ENCODE measurements around the gene LAMC2. TPM values are rescaled to one million over a fixed set of nuclear protein-coding genes. Genes with fewer than 3 reads are reported as not detected.
"Not testable (repeated sequence)": the region's sequence is repeated elsewhere in the genome, so short reads cannot be mapped to it uniquely, and the experiment has no call there.

Gene LAMC2
- total and polyA plus RNA-seq, 2 experiments from 2014 or later, result 0.42 to 0.43 TPM

- Histone ChIP-seq H3K27me3 (no peaks in the 10 kb centered on the region), H3K9me3 (ENCODE audit: low read depth) (no peaks in the 10 kb centered on the region), H3K4me1 (ENCODE audit: low read depth) (peaks cover 3% of the 10 kb centered on the region), H3K27ac (no peak overlapping the region), H3K36me3 (no peaks in the 10 kb centered on the region), H3K4me3 (no peak overlapping the region)
- no peak for DNase-seq (ENCODE audit: low read depth in 1 of 2, low spot score in 1 of 2)
- TF ChIP-seq CTCF (IDR thresholded peaks at IDR 0.05; ENCODE audit: low read depth, low read length), result no peak
Observed at GRCh38 chr1:183149273-183149672, 36.8 kb upstream of the LAMC2 start.

GRCh38 chr1:183150032-183150431, 36.0 kb upstream of the LAMC2 start:
- DNase-seq (ENCODE audit: low read depth in 1 of 2, low spot score in 1 of 2); H3K9me3 ChIP-seq (ENCODE audit: low read depth); H3K27me3 ChIP-seq; H3K4me3 ChIP-seq; H3K4me1 ChIP-seq (ENCODE audit: low read depth); H3K27ac ChIP-seq; H3K36me3 ChIP-seq: not testable (repeated sequence)

GRCh38 chr1:183150445-183150844, 35.6 kb upstream of the LAMC2 start:
- Histone ChIP-seq H3K27me3 (no peaks in the 10 kb centered on the region), H3K36me3 (no peaks in the 10 kb centered on the region), H3K4me3 (no peak overlapping the region), H3K4me1 (ENCODE audit: low read depth) (peaks cover 3% of the 10 kb centered on the region), H3K9me3 (ENCODE audit: low read depth) (no peaks in the 10 kb centered on the region), H3K27ac (no peak overlapping the region)
- TF ChIP-seq CTCF (IDR thresholded peaks at IDR 0.05; ENCODE audit: low read depth, low read length), result no peak
- no peak for DNase-seq (ENCODE audit: low read depth in 1 of 2, low spot score in 1 of 2)

- Histone ChIP-seq H3K27ac (no peak overlapping the region), H3K27me3 (no peaks in the 10 kb centered on the region), H3K9me3 (ENCODE audit: low read depth) (no peaks in the 10 kb centered on the region), H3K36me3 (no peaks in the 10 kb centered on the region), H3K4me1 (ENCODE audit: low read depth) (peaks cover 3% of the 10 kb centered on the region), H3K4me3 (no peak overlapping the region)
- no peak for DNase-seq (ENCODE audit: low read depth in 1 of 2, low spot score in 1 of 2)
- no peak for TF ChIP-seq CTCF (IDR thresholded peaks at IDR 0.05; ENCODE audit: low read depth, low read length)
Observed at GRCh38 chr1:183152180-183152579, 33.9 kb upstream of the LAMC2 start.

GRCh38 chr1:183155939-183156338, 30.1 kb upstream of the LAMC2 start:
- Histone ChIP-seq H3K9me3 (ENCODE audit: low read depth) (no peaks in the 10 kb centered on the region), H3K4me3 (no peak overlapping the region), H3K27me3 (no peaks in the 10 kb centered on the region), H3K36me3 (no peaks in the 10 kb centered on the region), H3K27ac (no peak overlapping the region), H3K4me1 (ENCODE audit: low read depth) (no peaks in the 10 kb centered on the region)
- no peak for TF ChIP-seq CTCF (IDR thresholded peaks at IDR 0.05; ENCODE audit: low read depth, low read length)
- DNase-seq (ENCODE audit: low read depth in 1 of 2, low spot score in 1 of 2), result no peak

GRCh38 chr1:183159960-183160359, 26.1 kb upstream of the LAMC2 start:
- Histone ChIP-seq H3K4me3 (no peak overlapping the region), H3K9me3 (ENCODE audit: low read depth) (no peaks in the 10 kb centered on the region), H3K27ac (no peak overlapping the region), H3K4me1 (ENCODE audit: low read depth) (no peaks in the 10 kb centered on the region), H3K27me3 (no peaks in the 10 kb centered on the region), H3K36me3 (no peaks in the 10 kb centered on the region)
- no peak for TF ChIP-seq CTCF (IDR thresholded peaks at IDR 0.05; ENCODE audit: low read depth, low read length)
- no peak for DNase-seq (ENCODE audit: low read depth in 1 of 2, low spot score in 1 of 2)
